Activated CD8-positive, alpha-beta memory T cell treated with anti-CD3 and anti-CD28 coated beads, Interleukin-2, amount 50 U/mL, for 24 hours (primary cell): Measurements from ENCODE around the gene ADCYAP1R1.

Source experiments
- DNase-seq: peaks from one replicate; pipeline ENCODE4 v3.0.0-alpha.2; 2020; ENCODE audit errors: extremely low read depth

The ADCYAP1R1 gene

DNA sequence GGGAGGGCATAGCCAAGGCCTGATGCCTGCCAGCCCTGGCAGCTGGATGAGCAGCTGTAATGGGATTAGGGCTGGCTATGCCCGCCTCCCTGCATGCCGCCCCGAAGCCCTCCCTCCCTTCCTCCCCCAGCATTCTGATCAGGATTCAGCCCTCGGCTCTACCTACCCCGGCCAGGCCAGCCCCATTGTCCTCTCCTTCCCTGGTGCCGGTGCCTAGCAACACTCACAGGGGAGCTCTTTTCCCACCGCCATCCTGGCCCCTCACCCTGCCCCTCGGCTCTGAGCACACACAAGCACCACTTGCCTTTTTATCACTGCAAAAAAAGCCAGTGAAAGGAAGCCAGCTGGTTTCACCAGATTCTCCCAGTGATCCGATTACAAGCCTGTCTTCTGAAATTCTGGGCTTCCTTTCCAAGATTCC, 9.0 kb upstream of the ADCYAP1R1 start:
- no peak for DNase-seq

DNA sequence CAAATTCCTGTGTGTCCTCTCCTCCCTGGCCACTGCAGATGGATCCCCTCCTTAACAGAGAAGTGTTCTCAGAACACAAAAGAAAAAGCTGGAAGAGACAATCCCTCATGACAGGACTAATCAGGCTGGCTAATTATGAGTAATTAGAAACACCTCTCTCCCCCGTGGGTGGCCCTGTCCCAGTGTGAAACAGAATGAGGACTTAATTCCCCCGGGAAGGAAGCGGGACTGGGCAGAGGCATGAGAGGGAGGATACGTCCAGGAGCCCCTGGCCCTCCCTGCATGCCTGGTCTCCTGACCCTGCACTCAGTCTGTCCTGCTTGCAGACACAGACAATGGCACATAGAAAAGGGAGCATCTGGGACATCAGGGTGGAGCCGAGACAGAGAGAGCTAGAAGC, 7.6 kb upstream of the ADCYAP1R1 start:
- no peak for DNase-seq

DNA sequence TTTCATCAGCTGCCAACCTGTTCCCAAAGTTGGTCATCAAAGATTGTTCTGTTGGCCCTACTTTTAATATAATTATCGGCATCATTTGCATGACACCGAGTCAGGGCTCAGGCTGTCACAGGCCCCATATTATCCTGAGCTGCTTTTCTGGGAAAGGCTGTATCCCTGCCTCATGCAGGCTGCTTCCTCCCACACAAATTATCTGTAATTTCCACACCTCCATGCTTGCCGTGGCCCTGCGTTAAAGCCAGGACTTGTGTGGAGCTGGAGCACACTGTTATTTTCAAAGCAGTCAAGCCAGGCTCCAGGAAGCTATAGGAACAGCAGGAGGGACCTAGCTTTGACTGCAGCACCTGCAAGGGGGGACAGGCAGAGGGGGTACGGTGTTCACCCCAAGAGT, 5.4 kb upstream of the ADCYAP1R1 start:
- no peak for DNase-seq

DNA sequence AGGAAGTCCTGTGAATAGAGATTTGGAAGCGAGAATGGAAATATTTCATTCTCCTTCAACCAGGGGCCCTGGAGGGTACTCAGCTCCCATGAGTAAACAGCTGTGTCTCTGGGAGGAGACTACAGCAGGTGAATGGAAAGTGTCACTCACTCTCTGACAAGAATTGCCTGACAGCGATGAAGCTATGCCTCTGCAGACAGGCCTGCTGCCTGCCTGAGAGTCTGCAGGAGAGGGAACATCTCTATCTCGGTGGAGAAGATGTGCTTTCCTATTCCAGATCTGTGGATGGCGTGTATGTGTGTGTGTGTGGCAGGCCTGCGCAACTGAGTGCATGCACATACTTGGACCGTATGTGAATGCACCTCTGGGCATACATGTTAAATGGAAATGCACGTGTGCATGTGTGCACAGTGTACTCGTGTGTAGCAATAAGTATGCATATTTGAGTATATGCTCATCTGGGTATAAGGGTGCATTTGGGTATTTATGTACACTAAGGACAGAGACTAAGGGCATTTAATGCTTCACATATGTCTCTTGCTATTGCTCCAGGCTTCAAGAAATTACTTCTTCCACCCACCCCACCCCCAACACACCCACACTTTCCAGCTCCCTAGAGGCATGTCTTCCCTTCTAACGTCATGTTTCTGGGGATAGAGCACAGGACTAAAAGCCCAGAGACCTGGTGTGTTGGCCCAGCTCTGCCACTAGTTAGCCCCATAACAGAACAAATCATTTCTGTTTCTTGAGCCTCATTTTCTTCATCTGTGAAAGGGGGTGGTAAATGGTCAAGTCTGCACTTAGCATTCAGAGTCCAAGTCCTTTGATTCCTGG, 4.6 kb upstream of the ADCYAP1R1 start:
- DNase-seq, result no peak

DNA sequence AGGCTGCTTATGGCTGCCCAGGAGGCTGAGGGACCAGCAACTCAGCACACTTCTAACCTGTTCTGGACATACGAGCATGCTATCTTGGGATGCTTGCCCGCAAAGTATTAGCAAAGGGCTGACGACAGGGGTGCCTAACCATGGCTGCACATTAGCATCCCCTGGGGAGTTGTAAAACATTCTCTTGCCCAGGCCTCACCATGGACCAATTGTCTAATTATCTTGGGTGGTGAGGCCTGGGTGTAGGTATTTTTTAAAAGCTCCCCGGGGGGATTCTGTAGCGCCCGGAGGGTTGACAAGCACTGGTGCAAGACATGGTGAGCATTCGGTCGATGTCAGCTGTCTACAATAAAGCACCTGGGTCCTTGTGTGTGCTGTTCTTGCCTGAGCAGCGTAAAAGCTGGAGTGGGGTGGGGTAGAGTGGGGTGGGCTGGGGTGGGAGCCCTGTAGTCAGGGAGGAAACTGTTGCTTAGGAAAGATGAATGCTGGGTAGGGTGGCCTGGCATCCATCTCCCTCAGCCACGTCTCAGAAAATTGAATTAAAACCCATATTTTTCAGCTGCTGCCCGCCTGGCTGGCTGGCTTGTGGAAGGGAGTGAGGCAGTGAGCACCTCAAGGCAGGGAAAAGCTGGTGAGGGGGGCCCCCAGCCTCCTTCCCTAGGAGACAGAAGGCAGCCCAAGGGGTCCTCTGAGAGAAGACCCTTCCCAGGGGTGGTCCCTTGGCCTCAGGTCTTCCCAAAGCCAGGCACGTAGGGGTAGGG, 2.9 kb upstream of the ADCYAP1R1 start:
- DNase-seq, result no peak

DNA sequence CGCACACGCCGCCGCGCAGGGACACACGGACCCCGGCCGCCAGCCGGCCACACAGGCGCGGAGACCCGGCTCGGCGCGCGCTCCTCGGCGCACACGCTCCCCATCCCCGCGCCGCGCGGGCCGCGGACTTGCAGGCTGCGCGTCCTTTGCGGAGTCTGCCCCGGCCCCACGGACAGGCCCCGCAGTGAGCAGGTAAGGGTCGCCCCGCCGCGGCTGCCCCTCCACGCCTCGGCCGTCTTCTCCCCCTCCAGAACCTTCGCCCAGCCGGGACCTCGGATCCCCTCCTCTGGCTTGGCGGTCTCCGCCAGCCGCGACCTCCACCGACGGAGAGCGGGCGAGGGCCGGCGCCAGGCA, 356 bp downstream of the ADCYAP1R1 start:
- no peak for DNase-seq

DNA sequence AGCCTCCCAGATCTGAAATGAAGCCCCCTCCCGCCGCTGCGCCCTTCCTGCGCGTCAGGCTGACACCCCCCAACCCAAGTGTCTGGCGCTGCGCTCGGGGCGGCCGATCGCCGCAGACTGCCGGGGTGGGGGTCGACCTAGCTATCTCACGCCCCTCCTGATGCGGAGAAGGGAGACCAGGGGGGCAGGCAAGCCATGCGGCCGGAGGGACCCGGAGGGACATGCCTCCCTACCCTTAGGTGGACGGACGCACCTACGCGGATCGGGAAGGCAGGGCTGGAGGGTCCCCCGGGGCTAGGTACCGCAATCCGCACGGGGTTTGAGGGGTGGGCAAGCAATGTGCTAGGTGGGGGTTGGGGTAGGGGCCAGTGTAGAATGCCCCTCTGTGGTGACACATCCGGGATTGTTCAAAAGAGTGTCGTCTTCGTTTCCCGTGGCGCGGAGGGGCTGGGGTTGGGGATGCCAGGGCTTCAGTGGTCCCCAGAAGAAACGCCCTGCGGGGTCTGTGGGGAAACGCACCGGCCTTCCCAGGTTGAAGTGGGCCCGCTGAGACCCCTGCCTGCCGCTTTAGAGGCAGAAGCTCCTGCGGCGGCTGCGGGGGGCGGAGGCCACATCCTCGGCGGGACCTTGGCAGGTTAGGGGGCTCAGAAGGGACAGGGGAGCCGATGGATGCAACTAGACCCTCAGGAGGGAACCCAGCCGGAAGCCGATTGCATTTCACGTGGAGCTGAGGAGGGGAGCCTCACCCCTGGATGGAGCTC, 913 bp downstream of the ADCYAP1R1 start:
- DNase-seq, result no peak

DNA sequence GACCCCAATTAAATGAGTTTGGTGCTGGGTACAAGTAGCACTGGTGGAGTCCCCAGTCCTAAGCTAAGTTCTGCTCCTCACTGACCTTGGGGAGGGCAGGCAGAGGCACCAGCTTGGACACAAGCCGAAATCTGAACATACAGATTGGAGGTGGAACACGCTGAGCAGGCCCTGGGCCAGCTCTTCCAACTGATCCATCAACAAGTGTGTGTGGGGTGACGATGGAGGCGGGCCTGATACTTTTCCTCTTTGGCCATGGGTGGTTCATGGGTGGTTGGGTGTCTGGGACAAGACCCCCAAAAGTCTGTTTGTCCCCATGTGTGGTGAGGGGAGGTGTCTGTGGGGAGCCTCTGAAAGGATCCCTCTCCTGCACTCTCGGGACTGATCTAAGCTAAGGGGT, 1.9 kb downstream of the ADCYAP1R1 start:
- no peak for DNase-seq

DNA sequence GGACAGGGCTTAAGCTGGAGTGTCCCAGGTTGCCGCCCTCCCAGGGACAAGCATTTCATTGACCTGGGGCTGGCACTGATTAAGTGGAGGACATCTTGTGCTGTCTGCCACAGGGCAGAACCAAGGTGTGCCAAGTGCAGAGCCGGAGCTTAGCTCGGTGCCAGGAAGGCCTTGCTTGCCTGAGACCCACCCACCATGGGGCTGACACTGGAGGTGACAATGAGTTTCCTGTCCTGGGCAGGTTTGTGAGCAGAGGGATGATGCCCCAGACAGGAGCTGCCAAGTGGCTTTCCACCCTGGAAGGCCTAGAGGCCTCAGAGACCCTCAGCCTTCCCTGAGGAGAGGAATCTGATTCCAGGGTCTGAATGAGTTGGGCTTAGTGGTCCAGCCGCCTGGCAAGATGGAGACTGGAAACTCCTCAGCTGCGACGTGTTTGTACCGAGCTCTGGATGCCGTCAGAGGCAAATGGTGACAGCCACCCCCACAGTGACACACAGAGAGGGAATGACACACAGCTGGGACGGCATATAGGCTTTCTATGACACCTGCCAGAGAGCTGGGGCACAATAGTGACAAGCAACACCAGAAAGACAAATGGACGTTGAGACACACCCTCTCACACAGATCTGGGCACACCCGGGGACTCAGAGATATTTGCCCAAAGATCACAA, 2.6 kb downstream of the ADCYAP1R1 start:
- DNase-seq, result no peak

DNA sequence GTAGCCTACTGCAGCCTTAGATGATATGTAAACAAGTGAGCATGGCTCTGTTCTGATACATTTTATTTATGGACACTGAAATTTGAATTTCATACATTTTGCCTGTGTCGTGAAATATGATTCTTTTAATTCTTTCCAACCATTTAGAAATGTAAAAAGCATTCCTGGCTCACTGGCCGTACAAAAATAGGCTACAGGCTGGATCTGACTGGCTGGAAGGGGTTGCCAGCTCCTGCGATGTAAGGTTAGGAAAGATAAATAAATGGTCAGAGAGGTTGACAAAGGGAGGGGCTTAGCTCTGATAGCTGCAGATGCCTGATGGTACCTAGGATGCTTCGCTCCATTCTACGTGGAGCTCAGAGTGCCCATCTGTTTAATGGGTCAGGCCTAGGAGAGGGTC, 3.4 kb downstream of the ADCYAP1R1 start:
- DNase-seq, result no peak

DNA sequence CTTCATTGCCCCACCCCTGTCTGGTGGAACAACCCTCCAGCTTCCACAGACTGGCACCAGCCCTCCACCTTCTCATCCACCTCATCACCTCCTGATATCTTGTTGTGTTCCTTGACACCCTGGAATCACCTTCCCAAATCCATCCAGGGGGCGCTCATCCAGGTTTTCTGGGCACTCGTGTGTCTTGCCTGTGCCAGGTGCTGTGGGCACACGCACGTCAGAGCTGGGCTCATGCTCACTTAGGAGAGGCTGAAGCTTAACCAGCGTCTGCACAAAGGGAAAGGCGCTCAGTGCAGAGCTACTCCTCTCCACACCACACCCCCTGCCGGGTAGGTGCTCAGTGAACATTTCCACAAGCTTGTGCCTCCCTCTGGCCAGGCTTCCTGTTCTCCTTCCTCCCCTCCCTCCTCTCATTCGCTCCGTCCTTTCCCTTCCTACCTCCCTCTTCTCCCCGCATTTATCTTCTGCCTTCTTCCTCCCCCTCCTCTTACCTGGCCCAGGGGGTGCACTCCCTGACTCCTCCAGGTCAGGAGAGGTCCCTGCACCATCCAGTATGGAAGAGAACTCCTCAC, 4.8 kb downstream of the ADCYAP1R1 start:
- no peak for DNase-seq

DNA sequence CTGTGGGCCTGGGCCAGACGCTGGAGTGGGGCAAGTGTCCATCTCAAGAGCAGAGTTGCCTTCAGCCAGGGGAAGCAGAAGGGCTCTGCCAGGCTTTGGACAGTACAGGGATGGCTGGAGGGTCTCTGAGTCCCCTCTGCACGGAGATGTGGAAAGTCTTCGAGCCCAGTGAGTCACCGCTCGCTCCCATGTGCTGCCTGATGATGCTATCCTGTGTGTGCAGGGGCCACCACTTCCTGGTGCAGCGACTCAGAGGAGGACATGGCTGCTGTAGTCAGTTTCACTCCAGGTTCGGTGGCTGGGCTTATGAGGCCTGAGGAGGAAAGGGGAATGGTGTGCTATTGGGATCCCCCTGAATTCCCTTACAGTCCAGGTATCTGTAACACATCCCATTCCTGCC, 6.0 kb downstream of the ADCYAP1R1 start:
- no peak for DNase-seq

DNA sequence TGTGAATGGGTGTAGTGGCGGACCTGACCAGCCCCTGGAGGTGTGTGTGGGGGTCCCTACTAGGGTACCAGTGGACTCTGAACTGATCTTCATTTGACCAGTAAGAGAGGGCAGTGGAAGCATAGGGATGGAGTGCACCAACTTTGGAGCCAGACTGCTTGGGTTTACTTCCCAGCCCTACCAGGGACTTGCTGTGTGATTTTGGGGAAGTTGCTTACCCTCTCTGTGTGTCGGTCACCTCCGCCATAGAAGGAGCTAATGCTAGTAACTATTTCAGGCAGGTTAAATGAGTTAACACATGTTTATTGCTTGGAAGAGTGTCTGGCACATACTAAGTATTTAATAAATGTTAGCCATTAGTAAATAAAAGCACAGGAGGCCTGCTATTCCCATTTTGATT, 6.6 kb downstream of the ADCYAP1R1 start:
- DNase-seq, result no peak

DNA sequence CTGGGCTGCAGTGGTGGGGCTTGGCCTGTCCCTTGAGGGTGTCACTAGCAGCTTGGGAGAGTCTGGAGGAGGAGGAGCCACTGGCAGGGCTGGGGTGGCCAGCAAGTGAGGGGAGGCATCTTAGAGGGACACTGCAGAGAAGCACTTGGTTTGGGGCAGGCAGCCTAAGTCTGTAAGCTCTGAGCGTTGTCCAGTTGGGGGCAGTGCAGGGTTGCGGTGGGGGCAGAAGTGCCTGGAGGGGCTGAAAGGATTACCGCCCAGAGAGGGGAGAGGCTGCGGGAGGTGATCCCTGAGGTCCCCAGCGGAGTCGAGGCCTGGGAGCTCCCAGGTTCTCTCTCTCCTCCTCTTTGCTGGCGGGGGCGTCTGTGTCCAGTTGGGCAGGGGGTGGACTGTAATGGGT, 7.4 kb downstream of the ADCYAP1R1 start:
- DNase-seq, result no peak

DNA sequence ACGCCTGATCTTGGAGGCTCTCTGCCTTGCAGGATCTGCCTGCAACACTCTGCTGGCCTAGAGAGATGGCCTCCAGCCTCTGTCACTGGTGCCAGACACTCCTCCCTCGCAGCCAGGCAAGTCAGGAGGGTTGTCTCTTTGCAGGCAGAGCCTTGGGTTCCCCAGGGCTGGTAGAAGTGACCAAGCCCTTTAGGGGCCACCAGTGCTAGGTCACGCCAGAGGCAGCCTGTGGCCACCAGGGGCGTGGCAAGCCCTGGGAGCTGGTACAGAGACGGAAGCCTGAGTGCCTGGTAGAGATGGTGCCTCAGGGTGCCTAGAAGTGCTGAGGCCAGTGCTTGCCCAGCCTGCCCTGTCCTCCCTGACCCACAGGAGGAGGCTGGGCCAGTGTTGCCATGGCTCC, 9.1 kb downstream of the ADCYAP1R1 start:
- no peak for DNase-seq

DNA sequence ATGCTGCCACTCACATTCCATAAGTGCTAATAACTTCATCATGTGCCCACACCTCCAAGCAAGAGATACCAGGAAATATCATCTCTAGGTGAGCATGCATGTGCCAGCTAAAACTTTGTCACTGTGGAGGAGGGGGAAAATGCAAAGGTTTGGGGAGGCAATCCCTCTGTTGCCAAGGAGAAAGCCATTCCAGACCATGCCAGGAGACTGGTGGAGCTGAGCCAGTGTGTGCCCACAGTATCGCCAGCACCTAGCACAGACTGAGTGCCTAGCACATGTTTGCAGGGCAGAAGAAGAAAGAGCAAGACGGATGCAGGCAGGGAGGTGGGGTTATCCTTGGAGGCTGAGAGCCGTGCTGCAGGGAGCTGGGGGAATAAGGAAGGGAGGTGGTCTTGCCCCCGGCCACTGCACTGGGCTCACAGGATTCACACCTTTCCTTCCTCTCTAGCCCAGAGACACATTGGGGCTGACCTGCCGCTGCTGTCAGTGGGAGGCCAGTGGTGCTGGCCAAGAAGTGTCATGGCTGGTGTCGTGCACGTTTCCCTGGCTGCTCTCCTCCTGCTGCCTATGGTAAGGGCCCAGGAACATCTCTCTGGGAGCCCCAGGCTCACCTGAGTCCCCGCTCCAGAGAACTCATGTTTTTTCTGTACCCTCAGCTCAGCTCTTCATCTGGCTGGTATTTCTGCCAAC, 10.8 kb downstream of the ADCYAP1R1 start:
- DNase-seq, result no peak

DNA sequence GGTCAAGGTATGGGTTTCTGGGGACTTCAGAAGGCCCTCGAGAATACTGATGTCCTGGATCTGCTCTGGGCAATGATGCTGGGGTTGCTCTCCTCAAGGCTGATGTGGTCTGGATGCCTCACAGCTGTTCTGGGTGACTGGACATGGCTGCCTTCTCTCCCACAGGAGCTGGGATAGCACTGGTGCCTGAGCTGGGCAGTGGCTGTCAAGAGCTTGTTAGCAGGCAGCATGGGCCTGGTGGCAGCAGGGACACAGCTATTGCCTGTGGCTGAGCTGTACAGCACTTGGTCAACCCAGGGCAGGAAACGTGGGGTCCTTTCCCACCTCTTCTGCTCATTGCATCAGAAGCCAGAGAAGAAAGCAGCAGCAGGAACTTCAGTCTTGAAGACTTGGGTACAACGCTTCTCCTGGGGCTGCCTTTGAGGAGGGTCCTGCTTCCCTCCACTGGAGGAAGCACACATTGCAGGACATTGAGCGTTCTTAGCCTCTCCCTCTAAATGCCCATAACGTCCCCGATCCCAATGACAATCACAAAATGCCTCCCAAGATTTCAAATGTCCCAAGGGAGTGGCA, 13.0 kb downstream of the ADCYAP1R1 start:
- no peak for DNase-seq

DNA sequence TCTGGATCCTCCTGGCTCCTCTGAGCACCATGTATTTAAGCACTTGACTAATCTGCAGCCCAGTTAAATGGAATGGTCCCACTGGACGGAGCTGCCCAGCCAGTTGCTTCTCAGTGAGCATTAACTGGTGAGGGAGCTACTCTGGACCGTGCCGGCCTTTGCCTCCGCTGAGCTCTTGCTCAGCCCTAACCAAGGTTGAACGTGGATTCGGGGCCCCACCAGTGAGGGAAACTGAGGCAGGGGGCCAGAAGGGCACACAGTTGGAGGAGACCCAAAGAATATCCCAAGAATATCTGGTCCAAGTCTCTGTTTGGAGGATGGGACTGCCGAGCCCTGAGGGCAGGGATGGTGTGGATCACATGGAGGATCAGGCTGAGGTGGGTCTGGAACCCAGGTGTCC, 13.7 kb downstream of the ADCYAP1R1 start:
- DNase-seq, result no peak

DNA sequence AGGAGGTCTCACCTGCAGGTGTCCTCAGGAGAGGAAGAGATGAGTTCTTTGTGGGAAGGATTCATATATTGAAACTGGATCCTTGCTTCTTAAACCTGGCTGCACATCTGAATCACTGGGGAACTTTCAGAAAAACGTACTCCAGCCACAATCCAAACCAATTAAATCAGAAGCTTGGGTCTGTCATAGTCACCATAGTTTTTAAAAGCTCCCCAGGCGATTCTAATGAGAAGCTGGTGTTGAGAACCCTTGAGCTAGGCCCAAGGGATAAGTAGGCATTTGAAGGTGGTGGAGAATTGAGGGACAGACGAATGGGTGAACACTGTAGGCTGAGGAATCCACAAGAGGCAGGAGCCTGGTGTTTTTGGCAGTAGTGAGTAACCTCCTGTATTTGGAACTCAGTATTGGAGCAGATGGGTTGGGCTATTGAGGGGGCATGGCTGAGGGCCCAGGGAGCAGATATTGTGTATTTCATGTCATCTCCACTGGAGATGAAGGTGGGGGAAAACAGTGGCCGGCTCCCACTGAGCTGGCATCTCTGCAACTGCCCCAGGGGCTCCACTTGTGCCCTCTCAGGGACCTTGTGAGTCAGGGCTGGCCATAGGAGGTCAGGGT, 14.5 kb downstream of the ADCYAP1R1 start:
- no peak for DNase-seq

DNA sequence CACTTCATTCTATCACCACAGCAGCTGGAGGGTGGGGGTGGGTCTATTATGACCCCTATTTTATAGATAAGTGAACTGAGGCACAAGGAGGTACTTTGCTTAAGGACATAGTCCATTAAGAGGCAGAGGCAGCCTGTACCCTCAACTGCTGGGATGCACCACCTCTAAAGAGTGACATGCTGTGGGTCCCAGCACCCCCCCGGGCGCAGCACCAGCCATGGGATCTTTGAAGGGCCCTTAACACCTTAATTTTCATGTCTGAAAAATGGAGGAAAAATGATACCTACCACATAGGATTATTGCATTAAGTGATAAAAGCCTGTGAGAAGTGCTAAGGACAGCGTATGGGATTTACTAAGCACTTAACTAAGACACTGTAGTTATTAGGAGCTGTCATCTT, 15.4 kb downstream of the ADCYAP1R1 start:
- no peak for DNase-seq
